Epithelial cell of esophagus (primary cell): Measurements from ENCODE around the gene MAPK14.

Source experiments
- DNase-seq: peaks from one replicate; pipeline ENCODE4 v3.0.0; 2010; ENCODE audit warnings: low read depth
- H3K4me3 ChIP-seq: 2 replicates; pipeline ENCODE4 v1.5.1; 2011; ENCODE audit warnings: mild to moderate bottlenecking, low read length, control low read depth
- CTCF ChIP-seq: IDR thresholded peaks from 2 replicates; pipeline ENCODE4 v1.5.1; 2011; ENCODE audit warnings: low read depth, mild to moderate bottlenecking, low read length, control low read depth, inconsistent platforms; ENCODE audit not compliant: insufficient read depth; ENCODE audit errors: missing control alignments

Gene MAPK14

GRCh38 chr6:36111526-36111925 is 83.9 kb downstream of the MAPK14 start:
- H3K4me3 ChIP-seq = no peak overlapping the region
- DNase-seq = no peak
- no peak for TF ChIP-seq CTCF

- DNase-seq = no peak
- no peak for TF ChIP-seq CTCF
- H3K4me3 ChIP-seq = no peak overlapping the region
These were observed 85.4 kb downstream of the MAPK14 start for GRCh38 chr6:36113049-36113448.

GRCh38 chr6:36113703-36114102 is 86.1 kb downstream of the MAPK14 start:
- H3K4me3 ChIP-seq = no peak overlapping the region
- no peak for DNase-seq
- TF ChIP-seq CTCF = no peak

GRCh38 chr6:36114798-36115408 is 87.3 kb downstream of the MAPK14 start:
- TF ChIP-seq CTCF = no peak
- no peak overlapping the region for H3K4me3 ChIP-seq
- DNase-seq = no peak

DNA sequence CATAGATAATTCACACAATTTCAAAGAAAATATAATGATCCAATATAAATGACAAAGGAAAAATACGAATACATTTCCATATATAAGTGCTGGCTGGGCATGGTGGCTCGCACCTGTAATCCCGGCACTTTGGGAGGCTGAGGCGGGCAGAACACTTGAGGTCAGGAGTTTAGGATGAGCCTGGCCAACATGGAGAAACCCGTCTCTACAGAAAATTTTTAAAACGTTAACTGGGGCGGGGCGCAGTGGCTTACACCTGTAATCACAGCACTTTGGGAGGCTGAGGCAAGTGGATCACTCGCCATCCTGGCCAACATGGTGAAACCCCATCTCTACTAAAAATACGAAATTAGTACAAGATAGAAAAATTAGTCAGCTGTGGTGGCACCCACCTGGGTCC is 87.8 kb downstream of the MAPK14 start:
- TF ChIP-seq CTCF = no peak
- DNase-seq = no peak
- H3K4me3 ChIP-seq = no peak overlapping the region

DNA sequence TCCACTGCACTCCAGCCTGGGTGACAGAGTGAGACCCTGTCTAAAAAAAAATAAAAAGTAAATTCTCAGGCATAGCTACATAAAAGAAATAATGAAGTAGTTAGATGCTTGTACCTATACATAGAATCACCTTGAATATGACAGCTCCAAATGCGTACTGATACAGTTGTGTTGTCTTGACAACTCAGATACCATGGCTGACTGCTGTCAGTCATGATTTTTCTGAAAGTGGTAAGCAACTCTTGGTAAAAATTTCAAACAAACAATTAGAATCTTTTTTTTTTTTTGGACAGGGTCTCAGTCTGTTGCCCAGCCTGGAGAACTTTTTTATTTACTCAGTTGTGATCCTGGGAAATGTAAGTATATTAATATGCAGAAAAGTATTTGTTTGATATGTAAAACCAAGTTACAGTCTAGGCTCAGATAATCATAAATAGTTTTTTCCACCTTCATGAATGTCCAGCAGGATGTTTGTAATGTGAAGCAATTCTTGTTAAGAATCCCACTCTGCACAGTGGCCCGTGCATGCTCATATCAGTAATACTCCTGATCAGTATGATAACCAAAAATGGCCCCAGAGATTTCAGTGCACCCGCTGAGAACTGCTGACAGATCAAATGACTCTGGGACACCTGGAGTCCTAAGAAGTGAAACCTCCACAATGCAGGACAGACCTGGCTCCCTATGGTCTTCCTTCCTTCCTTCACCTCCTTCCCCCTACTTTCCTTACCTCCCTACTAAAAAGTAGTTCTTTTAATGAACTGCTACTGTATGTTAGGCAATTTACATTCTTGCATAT is 88.7 kb downstream of the MAPK14 start:
- no peak overlapping the region for H3K4me3 ChIP-seq
- no peak for DNase-seq
- no peak for TF ChIP-seq CTCF

GRCh38 chr6:36116943-36117342 is 89.3 kb downstream of the MAPK14 start:
- TF ChIP-seq CTCF = no peak
- no peak overlapping the region for H3K4me3 ChIP-seq
- no peak for DNase-seq
